Measurements from ENCODE around the gene XG.

The XG gene

GRCh38 chrX:2840961-2841360 is 89.1 kb downstream of the XG start:
- TF ChIP-seq ZNF274 (IDR thresholded peaks at IDR 0.05; ENCODE audit: low read depth, low read length) = no peak
- no peak overlapping the region for H3K4me3 ChIP-seq (ENCODE audit: low read length)

- H3K4me3 ChIP-seq (ENCODE audit: low read length) = no peak overlapping the region
- no peak for TF ChIP-seq ZNF274 (IDR thresholded peaks at IDR 0.05; ENCODE audit: low read depth, low read length)
Observed at GRCh38 chrX:2841537-2841936, 89.7 kb downstream of the XG start.

GRCh38 chrX:2846992-2847391 is 95.2 kb downstream of the XG start:
- no peak for TF ChIP-seq ZNF274 (IDR thresholded peaks at IDR 0.05; ENCODE audit: low read depth, low read length)
- no peak overlapping the region for H3K4me3 ChIP-seq (ENCODE audit: low read length)

- H3K4me3 ChIP-seq (ENCODE audit: low read length) = no peak overlapping the region
- no peak for TF ChIP-seq ZNF274 (IDR thresholded peaks at IDR 0.05; ENCODE audit: low read depth, low read length)
Observed at GRCh38 chrX:2848871-2849301, 97.0 kb downstream of the XG start.

GRCh38 chrX:2854918-2855317 is 103.1 kb downstream of the XG start:
- TF ChIP-seq ZNF274 (IDR thresholded peaks at IDR 0.05; ENCODE audit: low read depth, low read length) = no peak
- no peak overlapping the region for H3K4me3 ChIP-seq (ENCODE audit: low read length)

- TF ChIP-seq ZNF274 (IDR thresholded peaks at IDR 0.05; ENCODE audit: low read depth, low read length) = no peak
- H3K4me3 ChIP-seq (ENCODE audit: low read length) = no peak overlapping the region
Observed at GRCh38 chrX:2855761-2856160, 103.9 kb downstream of the XG start.

GRCh38 chrX:2857566-2857965 is 105.7 kb downstream of the XG start:
- no peak overlapping the region for H3K4me3 ChIP-seq (ENCODE audit: low read length)
- no peak for TF ChIP-seq ZNF274 (IDR thresholded peaks at IDR 0.05; ENCODE audit: low read depth, low read length)

GRCh38 chrX:2859197-2859797 is 107.5 kb downstream of the XG start:
- no peak overlapping the region for H3K4me3 ChIP-seq (ENCODE audit: low read length)
- TF ChIP-seq ZNF274 (IDR thresholded peaks at IDR 0.05; ENCODE audit: low read depth, low read length) = no peak

GRCh38 chrX:2862404-2862803 is 110.6 kb downstream of the XG start:
- H3K4me3 ChIP-seq (ENCODE audit: low read length) = no peak overlapping the region
- no peak for TF ChIP-seq ZNF274 (IDR thresholded peaks at IDR 0.05; ENCODE audit: low read depth, low read length)

- TF ChIP-seq ZNF274 (IDR thresholded peaks at IDR 0.05; ENCODE audit: low read depth, low read length) = no peak
- no peak overlapping the region for H3K4me3 ChIP-seq (ENCODE audit: low read length)
Observed at GRCh38 chrX:2863646-2864045, 111.8 kb downstream of the XG start.
